Measurements from ENCODE around the gene KIF16B. TPM values are rescaled to one million over a fixed set of nuclear protein-coding genes. Genes with fewer than 3 reads are reported as not detected.
A peak's percentile ranks its signal among the peaks of the same experiment; 100 is the strongest.

Gene KIF16B
- total RNA-seq, 4 donors from 2014 or later, result 19.9 to 40.2 (median 20.5) TPM

DNA sequence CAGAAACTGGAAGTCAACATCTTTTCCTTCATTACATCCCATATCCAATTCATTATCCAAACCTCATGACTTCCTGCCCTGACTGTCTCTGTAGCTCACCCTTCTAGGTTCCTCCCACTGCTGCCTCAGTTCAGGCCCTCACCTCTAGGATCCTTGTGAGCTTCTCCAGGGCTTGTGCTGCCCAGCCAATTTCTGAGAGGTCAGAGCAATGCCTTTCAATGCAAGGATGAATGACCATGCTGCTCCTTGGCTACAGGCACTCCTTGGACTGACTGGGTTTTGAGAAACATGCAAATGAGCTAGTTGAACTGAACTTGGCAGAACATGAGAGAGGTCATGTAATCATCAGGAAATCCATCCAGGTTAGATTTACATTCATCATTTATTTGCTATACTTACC, 173.4 kb downstream of the KIF16B start:
- no peak overlapping the region for H3K4me3 ChIP-seq
- H3K4me1 ChIP-seq, result peaks cover 0 to 14% (median 0%) of the 10 kb centered on the region in 4 donors
- H3K27me3 ChIP-seq, result no peaks in the 10 kb centered on the region
- no peak for DNase-seq (ENCODE audit: low spot score in 2 of 2)
- peaks cover 0 to 63% (median 3%) of the 10 kb centered on the region in 3 donors for H3K36me3 ChIP-seq
- H3K27ac ChIP-seq, result no peak overlapping the region
- TF ChIP-seq POLR2A (IDR thresholded peaks at IDR 0.05) (no peak), EP300 (IDR thresholded peaks at IDR 0.05) (no peak)
- TF ChIP-seq, protein P1, sequence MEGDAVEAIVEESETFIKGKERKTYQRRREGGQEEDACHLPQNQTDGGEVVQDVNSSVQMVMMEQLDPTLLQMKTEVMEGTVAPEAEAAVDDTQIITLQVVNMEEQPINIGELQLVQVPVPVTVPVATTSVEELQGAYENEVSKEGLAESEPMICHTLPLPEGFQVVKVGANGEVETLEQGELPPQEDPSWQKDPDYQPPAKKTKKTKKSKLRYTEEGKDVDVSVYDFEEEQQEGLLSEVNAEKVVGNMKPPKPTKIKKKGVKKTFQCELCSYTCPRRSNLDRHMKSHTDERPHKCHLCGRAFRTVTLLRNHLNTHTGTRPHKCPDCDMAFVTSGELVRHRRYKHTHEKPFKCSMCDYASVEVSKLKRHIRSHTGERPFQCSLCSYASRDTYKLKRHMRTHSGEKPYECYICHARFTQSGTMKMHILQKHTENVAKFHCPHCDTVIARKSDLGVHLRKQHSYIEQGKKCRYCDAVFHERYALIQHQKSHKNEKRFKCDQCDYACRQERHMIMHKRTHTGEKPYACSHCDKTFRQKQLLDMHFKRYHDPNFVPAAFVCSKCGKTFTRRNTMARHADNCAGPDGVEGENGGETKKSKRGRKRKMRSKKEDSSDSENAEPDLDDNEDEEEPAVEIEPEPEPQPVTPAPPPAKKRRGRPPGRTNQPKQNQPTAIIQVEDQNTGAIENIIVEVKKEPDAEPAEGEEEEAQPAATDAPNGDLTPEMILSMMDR (IDR thresholded peaks at IDR 0.05), result no peak
- no peaks in the 10 kb centered on the region for H3K9me3 ChIP-seq

GRCh38 chr20:16397086-16397485, 176.2 kb downstream of the KIF16B start:
- Histone ChIP-seq H3K4me1 (peaks cover 0 to 14% (median 0%) of the 10 kb centered on the region in 4 donors), H3K27ac (peak overlapping the region in 1 of 4 donors; percentile 4), H3K27me3 (no peaks in the 10 kb centered on the region), H3K9me3 (no peaks in the 10 kb centered on the region), H3K36me3 (peaks cover 0 to 36% (median 0%) of the 10 kb centered on the region in 3 donors), H3K4me3 (no peak overlapping the region)
- DNase-seq (ENCODE audit: low spot score in 2 of 2), result peak in 1 of 2 donors; percentile 12
- TF ChIP-seq, protein P1 (IDR thresholded peaks at IDR 0.05), result no peak
- no peak for TF ChIP-seq EP300 (IDR thresholded peaks at IDR 0.05)
- TF ChIP-seq POLR2A (IDR thresholded peaks at IDR 0.05), result no peak
- 44 to 56% methylated on average over 4 of the region's 4 CpGs for WGBS, 2 donors

DNA sequence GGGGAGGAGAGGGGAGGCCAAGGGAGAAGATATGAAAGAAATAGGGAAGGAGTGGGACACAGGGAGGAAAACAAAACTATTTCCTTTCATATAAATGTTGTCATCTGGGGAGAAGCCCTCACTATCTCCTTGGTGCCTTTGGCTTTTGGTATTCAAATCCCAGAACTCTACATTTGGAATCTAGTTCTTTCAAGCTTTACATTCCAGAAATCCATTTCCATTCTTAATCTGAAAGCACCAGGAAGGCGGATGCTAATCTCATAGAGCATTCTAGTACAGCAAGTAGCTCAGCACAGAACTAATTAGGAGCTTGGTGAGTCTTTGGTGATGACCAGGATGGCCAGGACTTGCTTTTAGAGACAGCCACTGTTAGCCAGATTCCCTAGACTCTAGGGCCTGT, 177.9 kb downstream of the KIF16B start:
- peaks cover 0 to 37% (median 0%) of the 10 kb centered on the region in 3 donors for H3K36me3 ChIP-seq
- H3K4me3 ChIP-seq, result no peak overlapping the region
- H3K27ac ChIP-seq, result no peak overlapping the region
- peaks cover 0 to 14% (median 0%) of the 10 kb centered on the region in 4 donors for H3K4me1 ChIP-seq
- DNase-seq (ENCODE audit: low spot score in 2 of 2), result no peak
- no peaks in the 10 kb centered on the region for H3K27me3 ChIP-seq
- 95 to 100% methylated on average over 1 of the region's 1 CpG for WGBS, 2 donors
- no peaks in the 10 kb centered on the region for H3K9me3 ChIP-seq
- TF ChIP-seq EP300 (IDR thresholded peaks at IDR 0.05) (no peak), POLR2A (IDR thresholded peaks at IDR 0.05) (no peak)
- TF ChIP-seq, protein P1 (IDR thresholded peaks at IDR 0.05), result no peak

- Histone ChIP-seq H3K4me3 (no peak overlapping the region), H3K27ac (no peak overlapping the region), H3K9me3 (no peaks in the 10 kb centered on the region), H3K36me3 (peaks cover 0 to 31% (median 0%) of the 10 kb centered on the region in 3 donors), H3K27me3 (no peaks in the 10 kb centered on the region), H3K4me1 (peaks cover 0 to 14% (median 0%) of the 10 kb centered on the region in 4 donors)
- DNase-seq (ENCODE audit: low spot score in 2 of 2), result no peak
- WGBS, 2 donors, result 57 to 65% methylated on average over 4 of the region's 4 CpGs
- TF ChIP-seq EP300 (IDR thresholded peaks at IDR 0.05) (no peak), POLR2A (IDR thresholded peaks at IDR 0.05) (no peak)
- TF ChIP-seq, protein P1 (IDR thresholded peaks at IDR 0.05), result no peak
These were observed 178.5 kb downstream of the KIF16B start for GRCh38 chr20:16394784-16395183.

GRCh38 chr20:16393836-16394235, 179.4 kb downstream of the KIF16B start:
- H3K27ac ChIP-seq, result no peak overlapping the region
- peaks cover 0 to 14% (median 0%) of the 10 kb centered on the region in 4 donors for H3K4me1 ChIP-seq
- peaks cover 0 to 28% (median 0%) of the 10 kb centered on the region in 3 donors for H3K36me3 ChIP-seq
- H3K27me3 ChIP-seq, result no peaks in the 10 kb centered on the region
- TF ChIP-seq, protein P1 (IDR thresholded peaks at IDR 0.05), result no peak
- TF ChIP-seq POLR2A (IDR thresholded peaks at IDR 0.05), result no peak
- TF ChIP-seq EP300 (IDR thresholded peaks at IDR 0.05), result no peak
- H3K4me3 ChIP-seq, result no peak overlapping the region
- no peak for DNase-seq (ENCODE audit: low spot score in 2 of 2)
- H3K9me3 ChIP-seq, result no peaks in the 10 kb centered on the region
- 77 to 97% methylated on average over 3 of the region's 3 CpGs for WGBS, 2 donors
